HG02852 (cell line): Measurements from ENCODE around the gene LCT.
"Not testable (repeated sequence)": the region's sequence is repeated elsewhere in the genome, so short reads cannot be mapped to it uniquely, and the experiment has no call there.

Experiments used
- ATAC-seq: cut with Tn5 transposase; IDR thresholded peaks from one replicate; pipeline ENCODE4 v1.9.1; 2021; ENCODE audit warnings: mild to moderate bottlenecking, moderate library complexity; ENCODE audit not compliant: unreplicated experiment

LCT gene

GRCh38 chr2:135832891-135833290 lies 4.1 kb downstream of the LCT start:
- ATAC-seq, result no peak

- ATAC-seq, result no peak
Observed at GRCh38 chr2:135831180-135831812, 5.7 kb downstream of the LCT start.

- no peak for ATAC-seq
Observed at GRCh38 chr2:135829378-135830135, 7.4 kb downstream of the LCT start.

- no peak for ATAC-seq
Observed at GRCh38 chr2:135826544-135826943, 10.4 kb downstream of the LCT start.

- no peak for ATAC-seq
Observed at GRCh38 chr2:135825550-135826176, 11.3 kb downstream of the LCT start.

GRCh38 chr2:135825131-135825530 lies 11.9 kb downstream of the LCT start:
- no peak for ATAC-seq

- no peak for ATAC-seq
Observed at GRCh38 chr2:135822855-135823254, 14.1 kb downstream of the LCT start.

GRCh38 chr2:135821190-135821589 lies 15.8 kb downstream of the LCT start:
- ATAC-seq, result no peak

- peak; percentile 89 for ATAC-seq
Observed at GRCh38 chr2:135820003-135820618, 16.9 kb downstream of the LCT start.

- ATAC-seq, result no peak
Observed at GRCh38 chr2:135818937-135819610, 17.9 kb downstream of the LCT start.

- ATAC-seq, result no peak
Observed at GRCh38 chr2:135817951-135818350, 19.0 kb downstream of the LCT start.

GRCh38 chr2:135817466-135817865 lies 19.5 kb downstream of the LCT start:
- no peak for ATAC-seq

GRCh38 chr2:135815269-135815668 lies 21.7 kb downstream of the LCT start:
- no peak for ATAC-seq

GRCh38 chr2:135812907-135813511 lies 24.0 kb downstream of the LCT start:
- no peak for ATAC-seq

- ATAC-seq, result not testable (repeated sequence)
Observed at GRCh38 chr2:135807874-135808273, 29.1 kb downstream of the LCT start.

GRCh38 chr2:135803278-135803677 lies 33.7 kb downstream of the LCT start:
- ATAC-seq, result no peak

- ATAC-seq, result no peak
Observed at GRCh38 chr2:135802350-135802749, 34.6 kb downstream of the LCT start.

- no peak for ATAC-seq
Observed at GRCh38 chr2:135800513-135801460, 36.2 kb downstream of the LCT start.

GRCh38 chr2:135799738-135800137 lies 37.2 kb downstream of the LCT start:
- ATAC-seq, result no peak

GRCh38 chr2:135798762-135799161 lies 38.2 kb downstream of the LCT start:
- ATAC-seq, result no peak
